Loucy (cell line): ENCODE data around the gene DHX9.

ENCODE experiments used
- CTCF ChIP-seq: fragments of 200-600 bp; sonication (generic); conservative IDR thresholded peaks from 2 replicates; pipeline ENCODE4 v1.5.1; 2014; ENCODE audit warnings: mild to moderate bottlenecking, antibody characterized with exemption, low read length
- EZH2phosphoT487 ChIP-seq: fragments of 200-600 bp; IDR thresholded peaks from 2 replicates; pipeline ENCODE4 v1.6.1; 2018; ENCODE audit warnings: antibody characterized with exemption, mild to moderate bottlenecking, moderate library complexity, borderline replicate concordance

DNA sequence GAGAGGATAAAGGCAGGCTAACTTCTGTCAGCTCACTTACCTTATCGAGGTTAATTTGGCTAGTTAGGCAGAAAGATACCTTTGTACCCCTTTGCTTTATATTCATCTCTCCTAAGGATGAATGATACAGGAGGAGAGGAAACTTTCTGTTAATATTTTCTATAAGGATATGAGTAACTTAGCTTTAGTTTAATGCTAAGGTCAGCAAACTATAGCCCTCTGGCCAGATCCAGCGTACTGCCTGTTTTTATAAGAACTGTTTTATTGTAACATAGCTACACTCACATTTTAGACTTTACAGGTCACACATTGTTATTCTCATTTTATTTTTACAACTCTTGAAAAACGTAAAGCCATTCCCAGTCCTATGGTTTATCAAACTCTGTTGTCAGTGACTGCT lies 18.1 kb downstream of the DHX9 start:
- TF ChIP-seq CTCF (no peak), EZH2phosphoT487 (no peak)
